BJ (cell line): ENCODE measurements around the gene ANKRD26. TPM values are rescaled to one million over a fixed set of nuclear protein-coding genes. Genes with fewer than 3 reads are reported as not detected.

Experiments
- CTCF ChIA-PET: fragments of 350-600 bp; formaldehyde crosslinking; extraction: SDS; loops from one replicate; lab custom pipeline; 2021; ENCODE audit warnings: antibody characterized with exemption, inconsistent platforms; lab: Yijun Ruan, JAX
- POLR2A ChIA-PET: fragments of 300-600 bp; sonication (Branson Sonifier 250); formaldehyde crosslinking; extraction: SDS; loops from one replicate; lab custom pipeline; 2021; ENCODE audit warnings: antibody characterized with exemption; lab: Charles Lee
- DNase-seq: peaks from one replicate; pipeline ENCODE4 v3.0.0-alpha.2; 2011; ENCODE audit warnings: low read depth
- H3K27me3 ChIP-seq: 2 replicates; pipeline ENCODE4 v1.6.0; 2011; ENCODE audit warnings: low read length; ENCODE audit not compliant: control insufficient read depth, insufficient read depth
- H3K36me3 ChIP-seq: 2 replicates; pipeline ENCODE4 v1.5.1; 2011; ENCODE audit warnings: low read length; ENCODE audit not compliant: control insufficient read depth, insufficient read depth
- H3K4me3 ChIP-seq: 2 replicates; pipeline ENCODE4 v1.5.1; 2011; ENCODE audit warnings: low read depth, mild to moderate bottlenecking, control low read depth, low read length
- CTCF ChIP-seq: IDR thresholded peaks from 2 replicates; pipeline ENCODE4 v1.5.1; 2011; ENCODE audit warnings: low read depth, mild to moderate bottlenecking, control low read depth, inconsistent platforms, low read length, moderate library complexity; ENCODE audit not compliant: insufficient read depth
- polyA plus RNA-seq: library from polyadenylated mRNA; depleted of rRNA; stranded (reverse); fragments of >200 nt; gene quantifications from 2 replicates; pipeline ENCODE4 v1.2.3, GENCODE V29; 2011

Gene ANKRD26
- polyA plus RNA-seq, 1 experiment: 0.69 TPM

- Histone ChIP-seq H3K4me3 (no peak overlapping the region), H3K36me3 (no peaks in the 10 kb centered on the region), H3K27me3 (no peaks in the 10 kb centered on the region)
- POLR2A ChIA-PET: no interaction called here
- CTCF ChIA-PET: interaction anchor here (1.2 kb wide), 1 partner anchor 8 kb away, joined by 4 read pairs; no protein-coding TSS in a partner anchor
- TF ChIP-seq CTCF: no peak
- DNase-seq: no peak
Observed at GRCh38 chr10:27022048-27022447, 78.2 kb downstream of the ANKRD26 start.

- TF ChIP-seq CTCF: no peak
- DNase-seq: no peak
- CTCF ChIA-PET: no interaction called here
- Histone ChIP-seq H3K36me3 (no peaks in the 10 kb centered on the region), H3K27me3 (no peaks in the 10 kb centered on the region), H3K4me3 (no peak overlapping the region)
- POLR2A ChIA-PET: no interaction called here
Observed at GRCh38 chr10:27020243-27020642, 80.1 kb downstream of the ANKRD26 start.

- no peak for DNase-seq
- Histone ChIP-seq H3K4me3 (no peak overlapping the region), H3K27me3 (no peaks in the 10 kb centered on the region), H3K36me3 (no peaks in the 10 kb centered on the region)
- CTCF ChIA-PET: no interaction called here
- TF ChIP-seq CTCF: no peak
- POLR2A ChIA-PET: no interaction called here
Observed at GRCh38 chr10:27019827-27020226, 80.5 kb downstream of the ANKRD26 start.

GRCh38 chr10:26997610-26998009 is 102.7 kb downstream of the ANKRD26 start:
- POLR2A ChIA-PET: no interaction called here
- no peaks in the 10 kb centered on the region for H3K27me3 ChIP-seq
- CTCF ChIA-PET: no interaction called here
- H3K36me3 ChIP-seq: no peaks in the 10 kb centered on the region
- H3K4me3 ChIP-seq: no peak overlapping the region
- no peak for DNase-seq
- no peak for TF ChIP-seq CTCF

- no peak for TF ChIP-seq CTCF
- DNase-seq: no peak
- H3K4me3 ChIP-seq: no peak overlapping the region
- no peaks in the 10 kb centered on the region for H3K27me3 ChIP-seq
- CTCF ChIA-PET: interaction anchor here (0.6 kb wide), 1 partner anchor 16 kb away, joined by 3 read pairs; no protein-coding TSS in a partner anchor
- POLR2A ChIA-PET: no interaction called here
- H3K36me3 ChIP-seq: no peaks in the 10 kb centered on the region
Observed at GRCh38 chr10:26994743-26995142, 105.6 kb downstream of the ANKRD26 start.
